Adrenal gland (tissue), 19 donors: ENCODE measurements around the gene LIPC. TPM values are rescaled to one million over a fixed set of nuclear protein-coding genes. Genes with fewer than 3 reads are reported as not detected.

Experiments used
- DNase-seq, 7 donors: peaks; one replicate each; pipeline ENCODE4 v3.0.0-alpha.2; 2019 to 2020
- H3K27ac ChIP-seq, 5 donors: fragments of 200-600 bp; sonication (generic) in 4 of 5; 1 replicate in 3 of 5; 2 replicates in 2 of 5; pipeline versions ENCODE4 v1.5.1 to v1.8.0; 2016 to 2020; ENCODE audit warnings: mild to moderate bottlenecking in 1 of 5
- H3K27me3 ChIP-seq: fragments of 200-600 bp; 2 replicates; pipeline ENCODE4 v1.8.0; 2021
- H3K36me3 ChIP-seq, 2 donors: fragments of 200-600 bp; replicated peaks in 1 of 2; 1 replicate in 1 of 2; 2 replicates in 1 of 2; pipeline versions ENCODE4 v1.5.1 to v1.8.0; 2018 to 2022
- H3K4me1 ChIP-seq, 2 donors: fragments of 200-600 bp; replicated peaks in 1 of 2; 1 replicate in 1 of 2; 2 replicates in 1 of 2; pipeline versions ENCODE4 v1.5.1 to v1.8.0; 2018 to 2021
- H3K4me3 ChIP-seq, 4 donors: fragments of 200-600 bp; sonication (generic) in 3 of 4; one replicate each; pipeline ENCODE4 v1.5.1; 2016 to 2018
- H3K9me3 ChIP-seq, 3 donors: fragments of 200-600 bp; sonication (generic) in 1 of 3; replicated peaks in 1 of 3; 1 replicate in 2 of 3; 2 replicates in 1 of 3; pipeline versions ENCODE4 v1.5.1 to v1.8.0; 2016 to 2021
- POLR2A ChIP-seq, 2 donors: fragments of 450-650 bp; IDR thresholded peaks; one replicate each; pipeline ENCODE4 v1.6.1; 2017; ENCODE audit warnings: antibody characterized with exemption in 2 of 2, mild to moderate bottlenecking in 2 of 2, moderate library complexity in 1 of 2
- WGBS, 4 donors: extraction: QIAGEN DNeasy Blood & Tissue Kit in 2 of 4; methylation state at CpG; one replicate each; pipeline versions ENCODE4 v1.1.5 to v1.1.7; 2013 to 2017; 5-methylcytosine and 5-hydroxymethylcytosine counted together
- intact Hi-C, 2 donors: fragments of 100-400 bp; cut with DNase I; formaldehyde crosslinking; loops; one replicate each; pipeline versions ENCODE4 v1.14.1 to v1.15.0; 2022 to 2023
- long read RNA-seq, 10 donors: library from polyadenylated mRNA in 3 of 10; unstranded in 2 of 10; stranded (forward) in 1 of 10; transcript quantifications; one replicate each; pipeline ENCODE4 v2.0.0 and lab custom pipeline, GENCODE V29; 2021 to 2026
- polyA plus RNA-seq, 3 donors: library from polyadenylated mRNA; stranded (reverse); fragments of 200-250 nt in 2 of 3; fragments of 350-450 nt in 1 of 3; fragmentation: Illumina TruSeq in 1 of 3; extraction: RNeasy Lipid Tissue Mini Kit (QIAGEN cat#74804) in 1 of 3; gene quantifications; one replicate each; pipeline ENCODE4 v1.2.3, GENCODE V29; 2013 to 2014
- total RNA-seq, 9 donors: library from RNA; depleted of rRNA in 4 of 9; stranded (reverse); fragments of >200 nt in 4 of 9; fragments of 120-200 nt in 1 of 9; fragmentation: NEBNext Ultra II Directional in 1 of 9; extraction: Animal tissue kit (Norgen Biotek cat#: 25700) in 1 of 9; gene quantifications; one replicate each; pipeline versions ENCODE4 v1.1.0 to v1.2.4, GENCODE V29; 2013 to 2023
- TF ChIP-seq, protein P1 (sequence below), 6 experiments: fragments of 450-650 bp in 4 of 6; fragments of 200-600 bp in 2 of 6; sonication (generic) in 1 of 6; IDR thresholded peaks; 1 replicate in 5 of 6; 2 replicates in 1 of 6; pipeline versions ENCODE4 v1.5.1 to v1.8.0; 2016 to 2021; ENCODE audit warnings: antibody characterized with exemption in 6 of 6, mild to moderate bottlenecking in 2 of 6, moderate library complexity in 1 of 6
- donor health status: healthy with polysubstance abuse.
- donor health status: Bipolar disorder and iron deficiency.
- donor health status: DM: yes; HTN: yes; CAD: no.
- donor health status: DM: no; HTN: no; CAD: no.
- donor health status: DM: no; HTN: no; CAD: no.
- donor health status: DM: yes; HTN: yes; CAD: no.

The LIPC gene
- 1 to 10 TPM in 1 of 9 donors, under 1 TPM in 4, not detected in 4; 0.11 to 1.0 (median 0.18) TPM for total RNA-seq
- under 1 TPM in 2 of 3 donors, not detected in 1; 0.24 to 0.48 TPM for polyA plus RNA-seq
- long read RNA-seq, donor 1, result 0 reads
- long read RNA-seq, donor 2, result 0 reads
- long read RNA-seq, donor 3, result 0 reads
- long read RNA-seq, donor 4, result 0 reads
- long read RNA-seq, donor 5, result 0 reads
- long read RNA-seq, donor 6, result 0 reads
- long read RNA-seq, donor 7, result 0 reads
- long read RNA-seq, donor 8, transcript LIPC-201 (9 exons, 2,751 nt), result major isoform, 5 of 5 reads
- long read RNA-seq, donor 8, partial matches to known transcripts, result 0 of 5 reads
- long read RNA-seq, donor 8, other reads (novel, unspliced or antisense), result 0 of 5 reads
- long read RNA-seq, donor 9, result 0 reads
- long read RNA-seq, donor 10, partial matches to known transcripts, result 0 of 1 reads
- long read RNA-seq, donor 10, other reads (novel, unspliced or antisense), result 0 of 1 reads

- H3K36me3 ChIP-seq, result no peaks in the 10 kb centered on the region
- H3K27ac ChIP-seq, result peak within 1 kb of the TSS in 1 of 5 donors; percentile 49
- WGBS, 4 donors, result 79 to 86% (median 85%) methylated on average over 10 of the region's 10 CpGs
- H3K9me3 ChIP-seq, result no peaks in the 10 kb centered on the region
- intact Hi-C loops, result loop anchor here in 1 of 2 donors (10.0 kb wide), 1 partner anchor 113 kb away; no protein-coding TSS in a partner anchor
- H3K4me1 ChIP-seq, result peaks cover 0 to 14% of the 10 kb centered on the region in 2 donors
- no peak for DNase-seq
- H3K4me3 ChIP-seq, result no peak within 1 kb of the TSS
- TF ChIP-seq, protein P1, sequence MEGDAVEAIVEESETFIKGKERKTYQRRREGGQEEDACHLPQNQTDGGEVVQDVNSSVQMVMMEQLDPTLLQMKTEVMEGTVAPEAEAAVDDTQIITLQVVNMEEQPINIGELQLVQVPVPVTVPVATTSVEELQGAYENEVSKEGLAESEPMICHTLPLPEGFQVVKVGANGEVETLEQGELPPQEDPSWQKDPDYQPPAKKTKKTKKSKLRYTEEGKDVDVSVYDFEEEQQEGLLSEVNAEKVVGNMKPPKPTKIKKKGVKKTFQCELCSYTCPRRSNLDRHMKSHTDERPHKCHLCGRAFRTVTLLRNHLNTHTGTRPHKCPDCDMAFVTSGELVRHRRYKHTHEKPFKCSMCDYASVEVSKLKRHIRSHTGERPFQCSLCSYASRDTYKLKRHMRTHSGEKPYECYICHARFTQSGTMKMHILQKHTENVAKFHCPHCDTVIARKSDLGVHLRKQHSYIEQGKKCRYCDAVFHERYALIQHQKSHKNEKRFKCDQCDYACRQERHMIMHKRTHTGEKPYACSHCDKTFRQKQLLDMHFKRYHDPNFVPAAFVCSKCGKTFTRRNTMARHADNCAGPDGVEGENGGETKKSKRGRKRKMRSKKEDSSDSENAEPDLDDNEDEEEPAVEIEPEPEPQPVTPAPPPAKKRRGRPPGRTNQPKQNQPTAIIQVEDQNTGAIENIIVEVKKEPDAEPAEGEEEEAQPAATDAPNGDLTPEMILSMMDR (IDR thresholded peaks at IDR 0.05), result no peak
- no peak for TF ChIP-seq POLR2A (IDR thresholded peaks at IDR 0.05)
- H3K27me3 ChIP-seq, result no peaks in the 10 kb centered on the region
These were observed at the start of gene LIPC for GRCh38 chr15:58431221-58432149. LIPC (plus strand) TSS chr15:58431991; CDS start chr15:58432033, 42 bp downstream.

DNA sequence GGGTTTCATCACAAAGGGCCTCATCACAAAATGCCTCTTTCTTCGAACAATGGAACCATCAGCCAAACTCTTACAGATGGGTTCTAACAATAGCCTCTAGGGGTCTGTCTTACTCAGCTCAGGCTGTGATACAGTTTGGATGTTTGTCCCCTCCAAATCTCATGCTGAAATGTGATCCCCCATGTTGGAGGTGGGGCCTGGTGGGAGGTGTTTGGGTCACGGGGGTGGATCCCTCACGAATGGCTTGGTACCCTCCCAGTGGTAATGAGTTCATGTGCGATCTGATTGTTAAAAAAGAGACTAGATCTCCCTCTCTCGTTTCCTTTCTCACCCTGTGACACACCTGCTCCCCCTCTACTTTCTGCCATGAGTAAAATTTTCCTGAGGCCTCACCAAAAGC lies 47.9 kb upstream of the LIPC start:
- Histone ChIP-seq H3K27ac (no peak overlapping the region), H3K4me3 (no peak overlapping the region), H3K36me3 (no peaks in the 10 kb centered on the region), H3K9me3 (no peaks in the 10 kb centered on the region), H3K4me1 (no peaks in the 10 kb centered on the region), H3K27me3 (no peaks in the 10 kb centered on the region)
- TF ChIP-seq, protein P1 (IDR thresholded peaks at IDR 0.05), result no peak
- TF ChIP-seq POLR2A (IDR thresholded peaks at IDR 0.05), result no peak
- intact Hi-C loops, result no loop called here
- DNase-seq, result no peak
- WGBS, 4 donors, result 77 to 91% (median 82%) methylated on average over 5 of the region's 5 CpGs

- intact Hi-C loops, result no loop called here
- no peaks in the 10 kb centered on the region for H3K36me3 ChIP-seq
- H3K27me3 ChIP-seq, result no peaks in the 10 kb centered on the region
- H3K4me1 ChIP-seq, result no peaks in the 10 kb centered on the region
- H3K4me3 ChIP-seq, result no peak overlapping the region
- H3K27ac ChIP-seq, result no peak overlapping the region
- TF ChIP-seq, protein P1 (IDR thresholded peaks at IDR 0.05), result no peak
- TF ChIP-seq POLR2A (IDR thresholded peaks at IDR 0.05), result no peak
- WGBS, 4 donors, result 84 to 90% (median 88%) methylated on average over 6 of the region's 6 CpGs
- H3K9me3 ChIP-seq, result no peaks in the 10 kb centered on the region
- no peak for DNase-seq
These were observed 47.1 kb upstream of the LIPC start for GRCh38 chr15:58384667-58385066.

DNA sequence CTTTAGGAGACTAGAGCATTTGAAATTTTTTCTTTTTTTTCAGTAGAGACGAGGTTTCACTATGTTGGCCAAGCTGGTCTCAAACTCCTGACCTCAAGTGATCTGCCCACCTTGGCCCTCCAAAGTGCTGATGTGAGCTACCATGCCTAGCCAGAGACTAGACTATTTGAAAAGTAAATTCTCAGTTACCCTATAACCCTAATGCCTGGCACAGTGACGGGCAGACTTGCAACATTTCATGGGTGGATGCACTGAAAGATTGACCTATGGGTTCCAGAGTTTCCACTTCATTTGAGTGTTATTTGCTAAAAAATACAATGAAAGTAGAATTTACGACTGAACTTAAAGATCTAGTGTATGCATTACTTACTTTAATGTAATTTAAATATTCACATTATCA lies 45.7 kb upstream of the LIPC start:
- intact Hi-C loops, result no loop called here
- no peaks in the 10 kb centered on the region for H3K4me1 ChIP-seq
- H3K36me3 ChIP-seq, result no peaks in the 10 kb centered on the region
- TF ChIP-seq POLR2A (IDR thresholded peaks at IDR 0.05), result no peak
- TF ChIP-seq, protein P1 (IDR thresholded peaks at IDR 0.05), result no peak
- H3K9me3 ChIP-seq, result no peaks in the 10 kb centered on the region
- no peak overlapping the region for H3K4me3 ChIP-seq
- no peak for DNase-seq
- no peak overlapping the region for H3K27ac ChIP-seq
- no peaks in the 10 kb centered on the region for H3K27me3 ChIP-seq
- WGBS, 4 donors, result 90 to 93% (median 91%) methylated on average over 3 of the region's 3 CpGs
